ENCODE data around the gene GNPAT. TPM values are rescaled to one million over a fixed set of nuclear protein-coding genes. Genes with fewer than 3 reads are reported as not detected.

The GNPAT gene
- total RNA-seq, 2 donors from 2014 or later, result 26.5 to 29.2 TPM

DNA sequence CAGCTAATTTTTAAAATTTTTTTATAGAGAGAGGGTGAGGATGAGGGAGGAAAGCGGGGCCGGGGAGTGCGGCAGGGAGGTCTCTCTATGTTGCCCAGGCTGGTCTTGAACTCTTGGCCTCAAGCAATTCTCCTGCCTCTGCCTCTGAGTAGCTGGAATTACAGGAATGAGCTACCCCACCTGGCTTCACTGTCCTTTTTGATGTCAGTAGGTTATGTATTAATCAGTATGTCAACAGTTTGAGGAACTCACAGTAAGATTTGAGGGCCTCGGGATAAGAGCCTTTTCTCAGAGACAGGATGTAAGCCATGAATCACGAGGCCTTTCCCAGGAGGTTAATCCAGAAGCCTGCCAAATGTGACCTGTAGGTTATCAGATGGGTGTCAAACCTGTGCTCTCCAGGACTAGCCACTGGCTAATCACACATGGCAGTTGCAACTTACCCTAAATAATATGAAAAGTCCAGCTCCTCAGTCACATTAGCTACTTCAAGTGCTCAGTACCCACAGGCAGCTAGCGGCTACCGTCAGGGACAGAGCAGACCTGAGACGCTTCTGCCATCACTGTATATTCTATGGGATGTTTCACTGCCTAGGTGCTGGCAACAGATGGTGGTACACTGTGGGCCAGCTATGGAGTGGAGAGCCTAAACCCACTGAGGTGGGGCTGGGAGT is 46.0 kb upstream of the GNPAT start:
- DNase-seq (ENCODE audit: low spot score) (no peak), ATAC-seq (ENCODE audit: insufficient number of reproducible peaks, low FRiP score, low read depth) (no peak)
- Histone ChIP-seq H3K4me3 (no peak overlapping the region), H3K27ac (no peak overlapping the region), H3K27me3 (replicated peaks; ENCODE audit: insufficient read depth) (no peaks in the 10 kb centered on the region), H3K36me3 (no peaks in the 10 kb centered on the region), H3K9me3 (no peaks in the 10 kb centered on the region), H3K4me1 (ENCODE audit: control insufficient read depth in 1 of 2, low read depth in 2 of 2) (no peaks in the 10 kb centered on the region)
- TF ChIP-seq, protein P1, sequence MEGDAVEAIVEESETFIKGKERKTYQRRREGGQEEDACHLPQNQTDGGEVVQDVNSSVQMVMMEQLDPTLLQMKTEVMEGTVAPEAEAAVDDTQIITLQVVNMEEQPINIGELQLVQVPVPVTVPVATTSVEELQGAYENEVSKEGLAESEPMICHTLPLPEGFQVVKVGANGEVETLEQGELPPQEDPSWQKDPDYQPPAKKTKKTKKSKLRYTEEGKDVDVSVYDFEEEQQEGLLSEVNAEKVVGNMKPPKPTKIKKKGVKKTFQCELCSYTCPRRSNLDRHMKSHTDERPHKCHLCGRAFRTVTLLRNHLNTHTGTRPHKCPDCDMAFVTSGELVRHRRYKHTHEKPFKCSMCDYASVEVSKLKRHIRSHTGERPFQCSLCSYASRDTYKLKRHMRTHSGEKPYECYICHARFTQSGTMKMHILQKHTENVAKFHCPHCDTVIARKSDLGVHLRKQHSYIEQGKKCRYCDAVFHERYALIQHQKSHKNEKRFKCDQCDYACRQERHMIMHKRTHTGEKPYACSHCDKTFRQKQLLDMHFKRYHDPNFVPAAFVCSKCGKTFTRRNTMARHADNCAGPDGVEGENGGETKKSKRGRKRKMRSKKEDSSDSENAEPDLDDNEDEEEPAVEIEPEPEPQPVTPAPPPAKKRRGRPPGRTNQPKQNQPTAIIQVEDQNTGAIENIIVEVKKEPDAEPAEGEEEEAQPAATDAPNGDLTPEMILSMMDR (IDR thresholded peaks at IDR 0.05), result no peak

DNA sequence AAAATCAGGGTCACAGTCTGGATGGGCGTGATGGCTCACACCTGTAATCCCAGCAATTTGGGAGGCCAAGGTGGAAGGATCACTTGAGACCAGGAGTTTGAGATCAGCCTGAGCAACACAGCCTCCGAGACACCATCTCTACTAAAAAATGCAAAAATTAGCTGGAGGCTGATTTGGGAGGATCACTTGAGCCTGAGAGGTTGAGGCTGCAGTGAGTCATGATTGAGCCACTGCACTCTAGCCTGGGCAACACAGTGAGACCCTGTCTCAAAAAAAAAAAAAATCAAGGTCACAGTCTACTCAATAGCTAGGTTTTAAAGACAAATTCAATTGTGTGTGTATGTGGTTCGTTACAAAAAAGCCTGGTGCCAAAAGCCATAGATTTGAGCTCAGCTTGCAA is 44.7 kb upstream of the GNPAT start:
- ATAC-seq (ENCODE audit: insufficient number of reproducible peaks, low FRiP score, low read depth), result no peak
- no peak for DNase-seq (ENCODE audit: low spot score)
- no peak overlapping the region for H3K27ac ChIP-seq
- H3K4me3 ChIP-seq, result no peak overlapping the region
- no peaks in the 10 kb centered on the region for H3K9me3 ChIP-seq
- TF ChIP-seq, protein P1 (IDR thresholded peaks at IDR 0.05), result no peak
- H3K27me3 ChIP-seq (replicated peaks; ENCODE audit: insufficient read depth), result no peaks in the 10 kb centered on the region
- H3K36me3 ChIP-seq, result no peaks in the 10 kb centered on the region
- no peaks in the 10 kb centered on the region for H3K4me1 ChIP-seq (ENCODE audit: control insufficient read depth in 1 of 2, low read depth in 2 of 2)

DNA sequence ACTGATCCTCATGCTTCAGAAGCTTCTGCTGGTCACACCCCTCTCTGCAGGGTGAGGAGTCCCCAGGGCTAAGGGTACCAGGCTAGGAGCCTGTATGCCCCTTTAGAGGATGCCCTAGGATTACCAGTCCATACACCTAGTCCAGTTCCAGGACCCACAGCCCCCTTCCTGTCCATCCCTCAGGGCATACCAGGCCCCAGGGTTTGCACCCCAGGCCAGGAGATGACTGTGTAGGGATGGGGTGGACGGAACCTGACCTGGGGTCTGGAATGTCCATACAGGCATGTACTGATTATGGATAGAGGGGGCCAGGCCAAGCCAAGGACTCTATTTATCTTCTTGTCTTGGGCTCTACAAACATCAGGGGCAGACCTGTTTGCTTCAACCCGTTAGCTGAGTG is 44.3 kb upstream of the GNPAT start:
- DNase-seq (ENCODE audit: low spot score) (no peak), ATAC-seq (ENCODE audit: insufficient number of reproducible peaks, low FRiP score, low read depth) (no peak)
- Histone ChIP-seq H3K4me3 (no peak overlapping the region), H3K27me3 (replicated peaks; ENCODE audit: insufficient read depth) (no peaks in the 10 kb centered on the region), H3K4me1 (ENCODE audit: control insufficient read depth in 1 of 2, low read depth in 2 of 2) (no peaks in the 10 kb centered on the region), H3K36me3 (no peaks in the 10 kb centered on the region), H3K9me3 (no peaks in the 10 kb centered on the region), H3K27ac (no peak overlapping the region)
- TF ChIP-seq, protein P1 (IDR thresholded peaks at IDR 0.05), result no peak

DNA sequence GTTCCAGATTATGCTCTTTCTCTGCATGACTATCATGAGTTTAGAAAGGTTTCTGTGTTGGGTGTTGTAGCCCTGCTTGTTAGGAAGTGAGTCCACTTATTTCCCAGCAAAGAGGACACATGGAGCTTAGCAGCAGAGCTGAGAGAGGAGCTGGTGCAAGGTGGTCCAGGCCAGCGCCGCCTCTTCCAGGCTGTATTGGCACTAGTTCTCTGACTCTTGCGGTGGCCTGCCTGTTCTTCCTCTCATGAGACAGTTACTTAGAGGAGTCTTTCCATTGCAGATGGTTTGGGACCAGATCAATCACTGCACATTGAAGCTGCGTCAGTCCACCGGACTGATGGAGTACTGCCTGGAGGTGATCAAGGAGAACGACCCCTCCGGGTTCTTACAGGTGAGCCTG is 41.1 kb upstream of the GNPAT start:
- Histone ChIP-seq H3K27ac (no peak overlapping the region), H3K4me3 (no peak overlapping the region), H3K4me1 (ENCODE audit: control insufficient read depth in 1 of 2, low read depth in 2 of 2) (no peaks in the 10 kb centered on the region), H3K9me3 (no peaks in the 10 kb centered on the region), H3K27me3 (replicated peaks; ENCODE audit: insufficient read depth) (no peaks in the 10 kb centered on the region), H3K36me3 (no peaks in the 10 kb centered on the region)
- ATAC-seq (ENCODE audit: insufficient number of reproducible peaks, low FRiP score, low read depth) (no peak), DNase-seq (ENCODE audit: low spot score) (no peak)
- TF ChIP-seq, protein P1 (IDR thresholded peaks at IDR 0.05), result no peak

DNA sequence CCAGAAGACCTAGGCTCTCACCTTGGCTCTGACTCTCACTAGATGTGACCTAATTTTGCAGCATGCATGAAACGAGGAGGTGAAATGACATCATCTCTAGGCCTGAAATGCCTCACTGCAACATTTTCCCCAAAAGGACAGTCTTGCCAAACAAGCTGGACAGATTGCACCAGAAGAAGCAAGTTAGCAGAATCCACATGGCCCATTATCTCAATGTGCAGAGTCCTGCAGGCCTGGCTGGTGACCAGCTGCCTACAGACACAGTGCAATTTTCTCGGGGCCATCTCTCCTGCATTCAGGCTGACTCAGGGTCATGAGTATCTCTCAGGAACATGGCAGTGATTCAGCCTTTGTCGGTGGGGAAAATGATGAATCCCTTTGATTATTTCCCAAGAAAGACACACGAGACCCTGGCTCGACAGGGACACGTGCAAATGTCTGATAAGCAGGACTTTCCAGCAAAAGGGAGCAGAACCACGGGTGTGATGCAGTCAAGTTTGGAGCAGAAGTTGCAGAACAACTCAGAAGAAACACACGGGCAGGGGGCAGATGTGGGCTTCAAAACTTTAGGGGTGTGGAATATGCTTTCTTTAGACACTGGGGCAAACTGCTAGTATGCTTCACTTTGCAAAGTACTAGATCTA is 40.5 kb upstream of the GNPAT start:
- Histone ChIP-seq H3K27ac (no peak overlapping the region), H3K27me3 (replicated peaks; ENCODE audit: insufficient read depth) (no peaks in the 10 kb centered on the region), H3K36me3 (no peaks in the 10 kb centered on the region), H3K9me3 (no peaks in the 10 kb centered on the region), H3K4me1 (ENCODE audit: control insufficient read depth in 1 of 2, low read depth in 2 of 2) (no peaks in the 10 kb centered on the region), H3K4me3 (no peak overlapping the region)
- no peak for ATAC-seq (ENCODE audit: insufficient number of reproducible peaks, low FRiP score, low read depth)
- no peak for DNase-seq (ENCODE audit: low spot score)
- TF ChIP-seq, protein P1 (IDR thresholded peaks at IDR 0.05), result no peak

All from thoracic aorta (tissue), 2 donors.